HepG2 (cell line): ENCODE results near the gene NDUFV1. TPM values are rescaled to one million over a fixed set of nuclear protein-coding genes. Genes with fewer than 3 reads are reported as not detected.
"Not testable (repeated sequence)": the region's sequence is repeated elsewhere in the genome, so short reads cannot be mapped to it uniquely, and the experiment has no call there.

ENCODE experiments used
- ATAC-seq: fragments of 200-7000 bp; cut with Tn5 transposase; 3 replicates; pipeline ENCODE4 v1.9.1; 2020; ENCODE audit warnings: mild to moderate bottlenecking, moderate library complexity
- BruUV-seq: library from RNA; stranded (reverse); fragments of 400-500 nt; replicated peaks from 2 replicates; lab custom pipeline; 2021; lab: Mats Ljungman, UMichigan
- CTCF ChIA-PET: fragments of 300-600 bp; formaldehyde crosslinking; extraction: SDS; loops from one replicate; lab custom pipeline; 2021; ENCODE audit warnings: low total read pairs, inconsistent platforms, low intra/inter-chr PET ratio; lab: Yijun Ruan, JAX
- POLR2A ChIA-PET: fragments of 350-600 bp; sonication (Branson Sonifier 250); formaldehyde crosslinking; loops from one replicate; lab custom pipeline; 2020; ENCODE audit warnings: antibody characterized with exemption, inconsistent platforms; lab: Yijun Ruan, JAX
- DNase-seq: peaks from one replicate; pipeline ENCODE4 v3.0.0-alpha.2; 2015; ENCODE audit warnings: low spot score
- FAIRE-seq: peaks from 3 replicates; lab custom pipeline; 2011; peaks lifted over from hg19 to GRCh38; lab: Jason Lieb, UNC
- H2AFZ ChIP-seq: one replicate; pipeline ENCODE4 v1.6.1; 2011; ENCODE audit warnings: low read length, inconsistent platforms
- H3K27ac ChIP-seq: fragments of 300-600 bp; 3 replicates; pipeline ENCODE4 v1.8.0; 2011; ENCODE audit warnings: mixed run types, mild to moderate bottlenecking, mixed read lengths, low read length, inconsistent platforms; ENCODE audit not compliant: insufficient read depth; ENCODE audit errors: extremely low read length
- H3K27me3 ChIP-seq, 2 experiments: fragments of 200-600 bp in 1 of 2; 2 replicates in 1 of 2; 3 replicates in 1 of 2; pipeline versions ENCODE4 v1.6.0 to v1.8.0; 2011; ENCODE audit warnings: low read length in 2 of 2, mild to moderate bottlenecking in 2 of 2, moderate library complexity in 2 of 2, inconsistent platforms in 1 of 2; ENCODE audit not compliant: insufficient read depth in 2 of 2, control insufficient read depth in 1 of 2
- H3K36me3 ChIP-seq, 2 experiments: fragments of 200-600 bp in 1 of 2; replicated peaks in 1 of 2; 2 replicates in 1 of 2; 3 replicates in 1 of 2; pipeline versions ENCODE4 v1.5.1 to v1.8.0; 2011; ENCODE audit warnings: low read length in 2 of 2, inconsistent platforms in 1 of 2; ENCODE audit not compliant: insufficient read depth in 2 of 2, control insufficient read depth in 1 of 2
- H3K4me1 ChIP-seq: 2 replicates; pipeline ENCODE4 v1.5.1; 2012; ENCODE audit warnings: low read length, inconsistent platforms; ENCODE audit not compliant: insufficient read depth
- H3K4me2 ChIP-seq: 2 replicates; pipeline ENCODE4 v1.6.0; 2011; ENCODE audit warnings: low read depth, low read length, inconsistent platforms
- H3K4me3 ChIP-seq, 3 experiments: fragments of 200-600 bp in 1 of 3; sonication (generic), shearing (Covaris generic) in 1 of 3; replicated peaks in 1 of 3; 2 replicates each; pipeline ENCODE4 v1.5.1; 2011 to 2016; ENCODE audit warnings: low read length in 3 of 3, inconsistent platforms in 2 of 3, low read depth in 2 of 3, mild to moderate bottlenecking in 2 of 3, control low read depth in 1 of 3, mixed read lengths in 1 of 3; ENCODE audit not compliant: insufficient read depth in 1 of 3
- H3K79me2 ChIP-seq: one replicate; pipeline ENCODE4 v1.6.1; 2011; ENCODE audit warnings: low read length, inconsistent platforms; ENCODE audit not compliant: insufficient read depth
- H3K9ac ChIP-seq: 2 replicates; pipeline ENCODE4 v1.6.0; 2011; ENCODE audit warnings: mild to moderate bottlenecking, low read depth, low read length, inconsistent platforms; ENCODE audit not compliant: insufficient read depth
- H3K9me3 ChIP-seq: 2 replicates; pipeline ENCODE4 v1.5.1; 2012; ENCODE audit warnings: mild to moderate bottlenecking, low read length
- H4K20me1 ChIP-seq: 2 replicates; pipeline ENCODE4 v1.6.0; 2011; ENCODE audit warnings: inconsistent platforms, mild to moderate bottlenecking, low read length, moderate library complexity; ENCODE audit not compliant: insufficient read depth
- SRSF1 ChIP-seq: fragments of 200-400 bp; formaldehyde crosslinking; optimal IDR thresholded peaks from 2 replicates; pipeline ENCODE3; 2017; ENCODE audit warnings: mild to moderate bottlenecking, low read depth, low read length, moderate library complexity
- TRIM24 ChIP-seq: sonication (generic); formaldehyde crosslinking; IDR thresholded peaks from 2 replicates; pipeline ENCODE4 v1.8.0; 2022; ENCODE audit warnings: mild to moderate bottlenecking, missing genetic modification reagents
- XRCC5 ChIP-seq: fragments of 200-400 bp; formaldehyde crosslinking; optimal IDR thresholded peaks from 2 replicates; pipeline ENCODE3; 2017; ENCODE audit warnings: mild to moderate bottlenecking, low read length
- WGBS: methylation state at CpG from one replicate; pipeline ENCODE4 v1.1.6; 2017; ENCODE audit warnings: low lambda C conversion rate; 5-methylcytosine and 5-hydroxymethylcytosine counted together
- in situ Hi-C: cut with HindIII; loops from 2 replicates; pipeline ENCODE4 v1.10.0; 2017; ENCODE audit warnings: low pct_unique_long_range_greater_than_20kb; ENCODE audit not compliant: extremely low pct_ligation_motif_present
- intact Hi-C: fragments of 100-400 bp; cut with micrococcal nuclease; formaldehyde crosslinking; loops from one replicate; pipeline ENCODE4 v1.10.0; 2022; ENCODE audit not compliant: unreplicated experiment
- polyA plus RNA-seq, 8 experiments: library from polyadenylated mRNA; depleted of rRNA in 3 of 8; stranded (reverse) in 7 of 8; unstranded in 1 of 8; fragments of >200 nt; fragmentation: Illumina TruSeq in 4 of 8; extraction: Trizol in 4 of 8; gene quantifications; 2 replicates each; pipeline versions ENCODE4 v1.2.1 to v1.2.3, GENCODE V29; 2011 to 2016; ENCODE audit warnings: low read depth in 4 of 8, missing spikeins in 1 of 8, mixed read lengths in 1 of 8; ENCODE audit not compliant: insufficient read depth in 1 of 8
- total RNA-seq, 5 experiments: library from RNA; depleted of rRNA; stranded (reverse); fragments of >200 nt; fragmentation: Illumina TruSeq; extraction: Trizol; gene quantifications; 2 replicates each; pipeline ENCODE4 v1.2.3, GENCODE V29; 2016; ENCODE audit warnings: low read depth in 1 of 5

The NDUFV1 gene
- total and polyA plus RNA-seq, 2 of the 13 experiments (the other 11 are each of a cell fraction or from before 2014, with no cell fraction given) = 88.9 to 137 TPM

DNA sequence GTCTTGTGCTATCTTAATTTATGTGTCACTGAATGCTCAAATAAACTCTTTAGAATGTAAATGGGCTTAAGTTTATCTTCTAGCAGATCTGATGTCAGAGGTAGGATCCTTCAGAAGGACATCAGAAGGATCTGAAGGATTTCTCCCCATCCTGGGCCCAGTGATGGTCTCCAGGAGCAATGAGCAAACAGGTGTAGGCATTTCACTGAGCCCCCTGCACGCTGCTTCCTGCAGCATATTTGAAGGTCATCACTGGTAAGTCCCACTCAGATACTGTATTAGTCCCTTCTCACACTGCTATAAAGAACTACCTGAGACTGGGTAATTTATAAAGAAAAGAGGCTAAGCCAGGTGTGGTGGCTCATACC is 18.6 kb upstream of the NDUFV1 start:
- H3K4me3 ChIP-seq = no peak overlapping the region
- TF ChIP-seq TRIM24 (CRISPR knock-in tag) = no peak
- no peak for TF ChIP-seq SRSF1
- no peak for TF ChIP-seq XRCC5
- H3K79me2 ChIP-seq = no peaks in the 10 kb centered on the region
- no peak overlapping the region for H3K9ac ChIP-seq
- peaks cover 0 to 5% of the 10 kb centered on the region in 2 experiments; a peak in 1 of 5 replicates for H3K27me3 ChIP-seq
- H3K36me3 ChIP-seq = no peaks in the 10 kb centered on the region
- WGBS = 43% methylated on average over 1 of the region's 1 CpG
- no peaks in the 10 kb centered on the region for H4K20me1 ChIP-seq
- BruUV-seq = no TSS peak
- DNase-seq = no peak
- H2AFZ ChIP-seq = no peak overlapping the region
- no peak overlapping the region for H3K27ac ChIP-seq
- CTCF ChIA-PET = no interaction called here
- no peak overlapping the region for H3K4me2 ChIP-seq
- H3K9me3 ChIP-seq = no peaks in the 10 kb centered on the region
- no peak for FAIRE-seq
- ATAC-seq = no peak
- peaks cover 4% of the 10 kb centered on the region for H3K4me1 ChIP-seq
- POLR2A ChIA-PET = no interaction called here
- in situ Hi-C loops = no loop called here
- intact Hi-C loops = no loop called here

DNA sequence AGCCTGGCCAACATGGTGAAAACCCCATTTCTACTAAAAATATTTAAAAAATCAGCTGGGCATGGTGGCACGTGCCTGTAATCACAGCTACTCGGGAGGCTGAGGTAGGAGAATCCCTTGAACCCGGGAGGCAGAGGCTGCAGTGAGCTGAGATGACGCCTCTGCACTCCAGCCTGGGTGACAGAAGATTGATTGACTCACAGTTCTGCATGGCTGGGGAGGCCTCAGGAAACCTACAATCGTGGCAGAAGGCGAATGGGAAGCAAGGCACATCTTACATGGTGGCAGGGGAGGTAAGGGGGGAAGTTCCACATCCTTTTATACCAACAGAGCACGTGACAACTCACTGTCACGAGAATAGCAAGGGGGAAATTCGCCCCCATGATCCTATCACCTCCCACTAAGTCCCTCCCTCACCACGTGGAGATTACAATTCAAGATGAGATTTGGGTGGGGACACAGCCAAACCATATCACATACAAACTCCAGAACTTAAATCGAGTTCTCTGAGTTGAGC is 17.8 kb upstream of the NDUFV1 start:
- H3K4me1 ChIP-seq = peaks cover 12% of the 10 kb centered on the region
- H3K27me3 ChIP-seq, H3K4me3 ChIP-seq, POLR2A ChIA-PET, H2AFZ ChIP-seq, H4K20me1 ChIP-seq, intact Hi-C loops, H3K9me3 ChIP-seq, in situ Hi-C loops, DNase-seq, BruUV-seq, H3K79me2 ChIP-seq, CTCF ChIA-PET, ATAC-seq, FAIRE-seq, H3K36me3 ChIP-seq, H3K9ac ChIP-seq, H3K4me2 ChIP-seq, H3K27ac ChIP-seq: not testable (repeated sequence)
- WGBS = 26% methylated on average over 11 of the region's 11 CpGs
